Measurements from ENCODE around the gene FN3KRP. TPM values are rescaled to one million over a fixed set of nuclear protein-coding genes. Genes with fewer than 3 reads are reported as not detected.

FN3KRP gene, protein sequence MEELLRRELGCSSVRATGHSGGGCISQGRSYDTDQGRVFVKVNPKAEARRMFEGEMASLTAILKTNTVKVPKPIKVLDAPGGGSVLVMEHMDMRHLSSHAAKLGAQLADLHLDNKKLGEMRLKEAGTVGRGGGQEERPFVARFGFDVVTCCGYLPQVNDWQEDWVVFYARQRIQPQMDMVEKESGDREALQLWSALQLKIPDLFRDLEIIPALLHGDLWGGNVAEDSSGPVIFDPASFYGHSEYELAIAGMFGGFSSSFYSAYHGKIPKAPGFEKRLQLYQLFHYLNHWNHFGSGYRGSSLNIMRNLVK
- total RNA-seq, result 22.5 TPM

DNA sequence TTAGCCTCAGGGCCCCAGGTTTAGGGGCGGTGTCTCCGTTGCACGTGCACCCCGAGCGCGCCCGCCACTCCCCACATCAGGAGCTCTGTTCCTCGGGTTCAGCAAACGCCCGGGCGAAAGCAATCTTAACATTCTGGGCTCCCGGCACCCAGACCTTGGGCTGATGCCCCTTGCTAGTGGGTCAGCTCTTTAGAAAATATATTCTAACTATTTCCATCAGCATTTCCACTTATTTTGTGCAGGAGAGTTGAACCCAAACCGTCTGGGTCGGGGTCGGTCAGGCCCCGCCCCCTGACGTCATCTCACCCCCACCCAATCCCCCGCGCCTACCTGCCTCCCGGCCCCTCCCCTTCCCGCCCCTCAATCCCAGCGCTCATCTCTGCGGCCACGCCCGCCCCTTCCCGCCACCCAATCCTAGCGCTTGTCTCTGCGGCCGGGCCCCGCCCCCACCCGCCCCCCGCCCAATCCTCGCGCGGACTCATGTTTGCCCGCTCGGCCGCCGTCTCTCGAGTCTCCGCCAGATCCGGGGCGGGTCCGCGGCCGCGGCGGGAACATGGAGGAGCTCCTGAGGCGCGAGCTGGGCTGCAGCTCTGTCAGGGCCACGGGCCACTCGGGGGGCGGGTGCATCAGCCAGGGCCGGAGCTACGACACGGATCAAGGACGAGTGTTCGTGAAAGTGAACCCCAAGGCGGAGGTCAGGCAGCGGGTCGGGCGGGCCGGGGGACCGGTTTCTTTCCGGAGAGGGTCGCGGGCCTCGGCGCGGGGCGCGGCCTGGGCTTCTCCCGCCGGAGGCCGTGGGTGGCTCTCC, at the start of gene FN3KRP:
FN3KRP (plus strand) TSS at position 504 of the 808 bp plus-strand sequence; CDS start at position 554, 50 bp downstream.

DNA sequence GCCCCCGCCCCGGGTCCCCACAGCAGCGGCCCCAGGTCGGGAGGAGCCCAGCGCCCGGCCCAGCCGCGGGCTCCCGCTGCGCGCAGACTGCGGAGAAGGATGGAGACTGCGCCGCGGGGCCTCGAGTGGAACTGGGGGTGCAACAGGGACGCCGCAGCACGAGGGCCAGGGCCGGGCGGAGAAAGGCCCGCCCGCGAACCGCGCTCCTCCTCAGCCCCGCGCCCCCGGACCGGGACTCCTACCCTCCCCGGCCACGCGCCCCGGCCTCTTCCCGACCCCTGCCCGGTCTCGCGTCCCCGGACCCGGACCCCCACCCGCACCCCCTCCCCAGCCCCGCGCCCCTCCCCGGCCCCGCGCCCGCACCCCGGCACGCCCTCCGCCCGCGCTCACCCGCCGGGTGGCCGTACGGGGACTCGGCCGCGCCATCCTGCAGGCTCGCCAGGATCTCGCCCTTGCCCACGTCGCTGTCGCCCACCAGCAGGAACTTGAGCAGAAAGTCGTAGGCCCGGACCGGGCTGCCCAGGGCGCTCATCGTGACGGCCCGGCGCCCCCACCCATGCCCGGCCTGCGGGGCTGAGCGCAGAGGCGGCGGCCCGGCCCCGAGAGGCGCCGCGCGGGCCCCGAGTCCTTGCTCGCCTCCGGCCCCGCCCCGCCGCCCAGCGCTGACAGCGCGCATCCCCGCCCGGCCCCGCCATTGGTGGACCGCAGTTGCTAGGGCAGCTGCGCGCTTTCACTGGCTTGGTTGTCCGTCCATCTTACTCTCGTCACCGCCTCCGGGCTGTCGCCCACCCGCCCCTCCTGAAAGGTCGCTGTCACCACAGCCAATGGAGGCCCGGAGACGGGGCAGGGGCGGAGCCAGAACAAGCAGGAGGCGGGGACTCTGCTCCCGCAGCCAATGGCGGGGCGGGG, 18.2 kb upstream of the FN3KRP start, which contains the start of gene RAB40B:
RAB40B (minus strand) TSS at position 634 of the 909 bp plus-strand sequence; CDS start at position 532, 102 bp downstream.

DNA sequence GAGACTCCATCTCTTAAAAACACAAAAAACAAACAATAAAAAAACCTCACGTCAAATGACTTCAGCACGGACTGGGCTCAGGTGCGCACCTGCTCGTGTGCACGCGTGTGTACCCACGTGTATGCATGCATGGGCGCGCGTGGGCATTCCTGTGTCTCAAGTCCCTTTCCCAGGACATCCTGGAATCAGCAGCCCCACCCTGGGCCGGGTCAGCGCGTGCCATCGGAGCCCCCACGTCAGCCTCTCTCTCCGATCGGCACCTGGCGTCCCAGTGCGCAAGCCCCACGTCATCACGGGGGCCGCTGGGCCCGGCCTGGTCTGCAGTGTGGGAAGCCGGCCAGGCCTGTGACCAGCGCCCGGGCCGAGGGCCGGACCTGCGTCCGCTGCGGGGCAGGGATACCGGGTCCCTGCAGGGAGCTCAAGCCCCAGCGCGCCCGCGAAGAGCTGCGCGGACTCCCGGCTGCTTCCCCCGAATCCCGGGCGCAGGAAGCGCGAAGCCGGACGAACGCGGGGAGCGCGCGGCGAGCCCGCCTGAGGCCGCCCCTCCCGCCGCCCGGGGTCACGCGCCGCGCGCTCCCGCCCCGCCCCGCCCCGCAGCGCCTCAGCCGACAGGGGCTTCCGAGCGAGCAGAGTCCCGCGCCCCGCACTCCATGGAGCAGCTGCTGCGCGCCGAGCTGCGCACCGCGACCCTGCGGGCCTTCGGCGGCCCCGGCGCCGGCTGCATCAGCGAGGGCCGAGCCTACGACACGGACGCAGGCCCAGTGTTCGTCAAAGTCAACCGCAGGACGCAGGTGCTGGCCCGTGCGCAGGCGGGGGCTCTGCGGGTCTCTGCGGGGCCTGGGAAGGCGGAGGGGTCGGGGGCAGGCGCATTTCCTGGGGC, 18.7 kb downstream of the FN3KRP start, which contains the start of gene FN3K:
FN3K (plus strand) TSS at position 629 of the 880 bp plus-strand sequence; CDS start at position 651, 22 bp downstream.

DNA sequence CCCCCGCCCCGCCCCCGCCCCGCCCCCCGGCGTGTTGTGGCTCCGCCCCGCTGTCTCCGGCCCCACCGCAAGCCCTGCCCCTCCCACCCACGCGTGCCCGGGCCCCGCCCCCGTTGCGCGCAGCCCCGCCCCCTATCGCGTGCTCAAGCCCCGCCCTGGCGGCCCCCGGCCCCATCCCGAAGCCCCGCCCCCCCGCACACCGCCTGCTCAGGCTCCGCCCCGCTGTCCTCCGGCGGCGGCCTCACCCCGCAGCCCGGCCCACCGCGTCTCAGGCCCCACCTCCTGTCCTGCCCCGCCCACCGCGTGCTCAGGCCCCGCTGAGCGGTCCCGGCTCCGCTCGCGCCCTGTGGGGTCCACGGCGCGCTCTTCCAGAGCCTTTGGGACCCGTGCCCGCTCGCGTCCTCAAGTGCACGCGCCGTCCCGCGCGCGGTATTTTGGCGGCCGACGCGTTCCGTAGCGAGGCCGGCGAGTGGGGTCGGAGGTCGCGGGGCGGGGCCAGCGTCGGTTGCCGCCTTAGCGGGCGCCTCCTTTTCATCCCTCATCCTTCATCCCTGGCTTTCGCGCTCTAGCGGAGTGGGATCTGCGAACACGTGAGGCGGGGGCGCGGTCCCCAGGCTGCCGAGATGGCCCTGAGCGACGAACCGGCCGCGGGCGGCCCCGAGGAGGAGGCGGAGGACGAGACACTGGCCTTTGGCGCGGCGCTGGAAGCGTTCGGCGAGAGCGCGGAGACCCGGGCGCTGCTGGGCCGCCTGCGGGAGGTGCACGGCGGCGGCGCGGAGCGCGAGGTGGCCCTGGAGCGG, 35.3 kb downstream of the FN3KRP start, which contains the start of gene TBCD:
TBCD (plus strand) TSS at position 495 of the 800 bp plus-strand sequence; CDS start at position 624, 129 bp downstream.

Small RNAs within 50 kb of the gene (small RNA-seq; reads per million reads assigned to genes)
- not detected for gene MIR4525 (ENCODE audit: low replicate concordance)

Other genes starting within 250 kb of the FN3KRP start
- 64.5 TPM for gene FOXK2, start 197.0 kb upstream of the FN3KRP start, total RNA-seq
- 57.9 TPM for gene WDR45B, start 68.3 kb upstream of the FN3KRP start, total RNA-seq
- 16.3 TPM for gene RAB40B, start 18.0 kb upstream of the FN3KRP start, total RNA-seq
- 25.0 TPM for gene FN3K, start 18.9 kb downstream of the FN3KRP start, total RNA-seq
- 110 TPM for gene TBCD, start 35.4 kb downstream of the FN3KRP start, total RNA-seq
- gene ZNF750, start 123.3 kb downstream of the FN3KRP start, total RNA-seq, result not detected